Osteoblast (primary cell): ENCODE data around the gene BRSK2. TPM values are rescaled to one million over a fixed set of nuclear protein-coding genes. Genes with fewer than 3 reads are reported as not detected.

Experiments
- DNase-seq: peaks from one replicate; pipeline ENCODE4 v3.0.0; 2011; ENCODE audit warnings: low spot score, mixed read lengths; ENCODE audit not compliant: insufficient read length; ENCODE audit errors: missing footprints
- H2AFZ ChIP-seq: 2 replicates; pipeline ENCODE4 v1.6.0; 2011; ENCODE audit warnings: mild to moderate bottlenecking, low read length
- H3K27ac ChIP-seq: 2 replicates; pipeline ENCODE4 v1.5.1; 2011; ENCODE audit warnings: mild to moderate bottlenecking, low read depth, low read length, moderate library complexity
- H3K27me3 ChIP-seq: 2 replicates; pipeline ENCODE4 v1.6.0; 2012; ENCODE audit warnings: mild to moderate bottlenecking, control low read depth, inconsistent platforms, low read length, moderate library complexity; ENCODE audit not compliant: insufficient read depth
- H3K36me3 ChIP-seq: 2 replicates; pipeline ENCODE4 v1.5.1; 2011; ENCODE audit warnings: mild to moderate bottlenecking, low read length, control low read depth, moderate library complexity; ENCODE audit not compliant: insufficient read depth
- H3K4me1 ChIP-seq: 2 replicates; pipeline ENCODE4 v1.5.1; 2011; ENCODE audit warnings: mild to moderate bottlenecking, low read length, control low read depth, moderate library complexity; ENCODE audit not compliant: insufficient read depth
- H3K4me2 ChIP-seq: 2 replicates; pipeline ENCODE4 v1.6.0; 2011; ENCODE audit warnings: mild to moderate bottlenecking, low read length; ENCODE audit not compliant: insufficient read depth
- H3K4me3 ChIP-seq: fragments of 200-600 bp; sonication (generic); 3 replicates; pipeline ENCODE4 v1.5.1; 2012; ENCODE audit warnings: mild to moderate bottlenecking, low read length, inconsistent platforms; ENCODE audit not compliant: insufficient read depth
- H3K79me2 ChIP-seq: 2 replicates; pipeline ENCODE4 v1.6.0; 2012; ENCODE audit warnings: mild to moderate bottlenecking, low read length, control low read depth, inconsistent platforms; ENCODE audit not compliant: insufficient read depth
- H3K9me3 ChIP-seq: 2 replicates; pipeline ENCODE4 v1.5.1; 2011; ENCODE audit warnings: low read depth, low read length, control low read depth
- H4K20me1 ChIP-seq: 2 replicates; pipeline ENCODE4 v1.6.0; 2012; ENCODE audit warnings: mild to moderate bottlenecking, low read length, control low read depth; ENCODE audit not compliant: insufficient read depth
- total RNA-seq: library from RNA; depleted of rRNA; stranded (reverse); fragments of >200 nt; gene quantifications from 2 replicates; pipeline ENCODE4 v1.2.3, GENCODE V29; 2012
- TF ChIP-seq, protein P1 (sequence below): IDR thresholded peaks from 2 replicates; pipeline ENCODE4 v1.5.1; 2011; ENCODE audit warnings: mild to moderate bottlenecking, low read depth, low read length, moderate library complexity; ENCODE audit errors: extremely low read depth

Gene BRSK2
- total RNA-seq, 1 donor, result 0.36 TPM

- no peaks in the 10 kb centered on the region for H3K4me1 ChIP-seq
- H3K27me3 ChIP-seq, result no peaks in the 10 kb centered on the region
- peaks cover 91% of the 10 kb centered on the region for H3K79me2 ChIP-seq
- DNase-seq, result peak; percentile 21
- no peak overlapping the region for H3K4me3 ChIP-seq
- no peak overlapping the region for H3K4me2 ChIP-seq
- TF ChIP-seq, protein P1, sequence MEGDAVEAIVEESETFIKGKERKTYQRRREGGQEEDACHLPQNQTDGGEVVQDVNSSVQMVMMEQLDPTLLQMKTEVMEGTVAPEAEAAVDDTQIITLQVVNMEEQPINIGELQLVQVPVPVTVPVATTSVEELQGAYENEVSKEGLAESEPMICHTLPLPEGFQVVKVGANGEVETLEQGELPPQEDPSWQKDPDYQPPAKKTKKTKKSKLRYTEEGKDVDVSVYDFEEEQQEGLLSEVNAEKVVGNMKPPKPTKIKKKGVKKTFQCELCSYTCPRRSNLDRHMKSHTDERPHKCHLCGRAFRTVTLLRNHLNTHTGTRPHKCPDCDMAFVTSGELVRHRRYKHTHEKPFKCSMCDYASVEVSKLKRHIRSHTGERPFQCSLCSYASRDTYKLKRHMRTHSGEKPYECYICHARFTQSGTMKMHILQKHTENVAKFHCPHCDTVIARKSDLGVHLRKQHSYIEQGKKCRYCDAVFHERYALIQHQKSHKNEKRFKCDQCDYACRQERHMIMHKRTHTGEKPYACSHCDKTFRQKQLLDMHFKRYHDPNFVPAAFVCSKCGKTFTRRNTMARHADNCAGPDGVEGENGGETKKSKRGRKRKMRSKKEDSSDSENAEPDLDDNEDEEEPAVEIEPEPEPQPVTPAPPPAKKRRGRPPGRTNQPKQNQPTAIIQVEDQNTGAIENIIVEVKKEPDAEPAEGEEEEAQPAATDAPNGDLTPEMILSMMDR, result no peak
- no peak overlapping the region for H2AFZ ChIP-seq
- no peak overlapping the region for H3K27ac ChIP-seq
- H3K36me3 ChIP-seq, result no peaks in the 10 kb centered on the region
- no peaks in the 10 kb centered on the region for H3K9me3 ChIP-seq
- H4K20me1 ChIP-seq, result peaks cover 89% of the 10 kb centered on the region
These were observed 112.6 kb downstream of the BRSK2 start for GRCh38 chr11:1502168-1502953.

DNA sequence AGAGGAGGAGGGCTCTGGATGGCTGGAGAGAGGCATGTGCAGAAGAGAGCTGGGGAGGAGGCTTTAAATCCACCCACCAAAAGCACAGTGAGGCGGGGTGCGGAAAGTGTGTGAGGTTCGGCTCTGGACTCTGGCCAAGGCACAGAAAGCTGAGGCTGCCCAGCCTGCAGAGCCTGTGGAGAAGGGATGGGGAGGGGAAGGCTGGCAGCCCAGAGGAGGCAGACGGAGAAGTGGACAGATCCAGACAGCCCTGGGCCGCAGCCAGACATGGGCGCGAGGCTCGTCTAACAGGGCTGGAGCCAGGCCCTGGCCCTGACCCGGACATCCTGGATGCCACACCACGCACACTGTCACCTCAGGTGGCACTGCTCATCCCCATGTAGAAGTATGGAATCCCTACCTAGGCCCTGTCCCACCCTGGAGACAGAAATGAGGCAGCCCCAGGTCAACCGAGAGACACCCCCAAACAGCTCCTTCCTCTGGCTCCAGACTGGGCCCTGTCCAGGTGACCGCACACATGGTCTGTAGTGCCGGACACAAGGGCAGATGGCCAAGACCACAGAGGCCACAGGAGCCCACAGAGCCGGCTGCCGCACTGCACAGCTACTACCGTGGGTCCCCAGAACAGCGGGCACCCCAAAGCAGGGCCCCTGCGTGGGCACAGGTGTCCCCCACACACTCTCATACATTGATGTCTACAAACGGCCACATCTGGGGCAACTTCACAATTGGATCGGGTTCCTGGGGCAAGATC, 113.4 kb downstream of the BRSK2 start:
- no peaks in the 10 kb centered on the region for H3K9me3 ChIP-seq
- TF ChIP-seq, protein P1, result no peak
- H3K4me1 ChIP-seq, result peaks cover 6% of the 10 kb centered on the region
- no peaks in the 10 kb centered on the region for H3K36me3 ChIP-seq
- no peak overlapping the region for H3K4me3 ChIP-seq
- H2AFZ ChIP-seq, result no peak overlapping the region
- H4K20me1 ChIP-seq, result peaks cover 85% of the 10 kb centered on the region
- H3K79me2 ChIP-seq, result peaks cover 92% of the 10 kb centered on the region
- H3K27me3 ChIP-seq, result no peaks in the 10 kb centered on the region
- no peak overlapping the region for H3K27ac ChIP-seq
- DNase-seq, result peak; percentile 78
- no peak overlapping the region for H3K4me2 ChIP-seq

GRCh38 chr11:1503708-1504104, 114.0 kb downstream of the BRSK2 start:
- Histone ChIP-seq H2AFZ (no peak overlapping the region), H3K4me3 (no peak overlapping the region), H4K20me1 (peaks cover 85% of the 10 kb centered on the region), H3K79me2 (peaks cover 89% of the 10 kb centered on the region), H3K27me3 (no peaks in the 10 kb centered on the region), H3K36me3 (no peaks in the 10 kb centered on the region), H3K27ac (no peak overlapping the region), H3K4me1 (peaks cover 6% of the 10 kb centered on the region), H3K9me3 (no peaks in the 10 kb centered on the region), H3K4me2 (no peak overlapping the region)
- TF ChIP-seq, protein P1, result no peak
- no peak for DNase-seq

DNA sequence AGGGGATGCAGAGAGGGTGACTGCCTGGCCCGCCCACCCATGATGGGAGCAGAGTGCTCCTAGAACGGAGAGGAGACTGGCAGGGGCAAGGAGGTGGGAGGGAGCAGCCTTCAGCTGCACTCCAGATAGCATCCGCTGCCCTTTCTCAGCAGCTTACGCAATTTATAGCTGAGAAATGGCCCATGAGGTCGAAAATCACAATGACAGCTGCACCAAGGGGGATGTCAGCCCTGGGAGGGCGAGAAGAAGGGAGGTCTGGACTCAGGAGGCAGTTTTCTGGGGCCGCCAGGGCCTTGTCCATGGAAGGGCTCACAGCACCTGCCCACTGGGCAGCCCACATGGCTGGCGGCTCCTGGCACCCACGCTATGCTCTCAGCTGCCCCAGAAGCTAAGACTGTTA, 114.4 kb downstream of the BRSK2 start:
- peaks cover 89% of the 10 kb centered on the region for H3K79me2 ChIP-seq
- DNase-seq, result peak; percentile 31
- peaks cover 6% of the 10 kb centered on the region for H3K4me1 ChIP-seq

More for the DNA sequence above, 114.4 kb downstream of the BRSK2 start:
- no peak overlapping the region for H2AFZ ChIP-seq
- H3K9me3 ChIP-seq, result no peaks in the 10 kb centered on the region
- H3K27me3 ChIP-seq, result no peaks in the 10 kb centered on the region
- H3K36me3 ChIP-seq, result no peaks in the 10 kb centered on the region
- peaks cover 85% of the 10 kb centered on the region for H4K20me1 ChIP-seq
- no peak overlapping the region for H3K4me2 ChIP-seq
- no peak overlapping the region for H3K27ac ChIP-seq
- no peak overlapping the region for H3K4me3 ChIP-seq
- TF ChIP-seq, protein P1, result no peak
